Common myeloid progenitor, CD34-positive (primary cell): ENCODE results near the gene NDUFAF4.

Experiments
- CTCF ChIA-PET: fragments of 350-600 bp; sonication (Branson Sonifier 250); formaldehyde crosslinking; loops from one replicate; lab custom pipeline; 2021; ENCODE audit warnings: antibody characterized with exemption; lab: Charles Lee
- POLR2A ChIA-PET: fragments of 350-600 bp; sonication (Branson Sonifier 250); formaldehyde crosslinking; loops from one replicate; lab custom pipeline; 2021; ENCODE audit warnings: antibody characterized with exemption; lab: Charles Lee
- DNase-seq, 3 donors: peaks; one replicate each; pipeline versions ENCODE4 v3.0.0 to v3.0.0-alpha.2; 2013
- H3K27ac ChIP-seq, 2 experiments: 1 replicate in 1 of 2; 2 replicates in 1 of 2; pipeline ENCODE4 v1.7.0; 2013; ENCODE audit warnings: inconsistent platforms in 2 of 2, low read length in 2 of 2, mild to moderate bottlenecking in 2 of 2, low read depth in 1 of 2, moderate library complexity in 1 of 2; ENCODE audit not compliant: severe bottlenecking in 2 of 2, insufficient read depth in 1 of 2, poor library complexity in 1 of 2
- H3K27me3 ChIP-seq, 5 experiments: replicated peaks in 2 of 5; 1 replicate in 3 of 5; 2 replicates in 2 of 5; pipeline versions ENCODE4 v1.6.1 to v1.7.0; 2013; ENCODE audit warnings: low read length in 4 of 5, mild to moderate bottlenecking in 2 of 5, moderate library complexity in 2 of 5, inconsistent platforms in 1 of 5; ENCODE audit not compliant: insufficient read depth in 5 of 5, control insufficient read depth in 4 of 5
- H3K36me3 ChIP-seq, 4 experiments: 1 replicate in 2 of 4; 2 replicates in 2 of 4; pipeline versions ENCODE4 v1.6.1 to v1.7.0; 2013; ENCODE audit warnings: low read length in 3 of 4, control low read depth in 1 of 4, mild to moderate bottlenecking in 1 of 4; ENCODE audit not compliant: control insufficient read depth in 4 of 4, insufficient read depth in 4 of 4
- H3K4me1 ChIP-seq, 4 experiments: 1 replicate in 3 of 4; 2 replicates in 1 of 4; pipeline versions ENCODE4 v1.6.1 to v1.7.1; 2013; ENCODE audit warnings: low read length in 3 of 4, mild to moderate bottlenecking in 3 of 4, control low read depth in 1 of 4, inconsistent platforms in 1 of 4, moderate library complexity in 1 of 4; ENCODE audit not compliant: control insufficient read depth in 4 of 4, insufficient read depth in 4 of 4; ENCODE audit errors: control extremely low read depth in 1 of 4
- H3K4me3 ChIP-seq, 7 experiments: 1 replicate in 4 of 7; 2 replicates in 3 of 7; pipeline versions ENCODE4 v1.5.1 to v1.7.0; 2013; ENCODE audit warnings: mild to moderate bottlenecking in 7 of 7, low read length in 6 of 7, moderate library complexity in 6 of 7, inconsistent platforms in 2 of 7, low read depth in 2 of 7, control low read depth in 1 of 7; ENCODE audit not compliant: insufficient read depth in 4 of 7, control insufficient read depth in 1 of 7; ENCODE audit errors: extremely low read depth in 1 of 7
- H3K9me3 ChIP-seq, 5 experiments: 1 replicate in 4 of 5; 2 replicates in 1 of 5; pipeline versions ENCODE4 v1.6.1 to v1.7.1; 2013; ENCODE audit warnings: low read length in 4 of 5, mild to moderate bottlenecking in 2 of 5, inconsistent platforms in 1 of 5, low read depth in 1 of 5, moderate library complexity in 1 of 5; ENCODE audit not compliant: control insufficient read depth in 4 of 5, insufficient read depth in 2 of 5; ENCODE audit errors: control extremely low read depth in 1 of 5
- WGBS: methylation state at CpG from one replicate; pipeline ENCODE4 v1.1.5; 2013; ENCODE audit not compliant: insufficient coverage; 5-methylcytosine and 5-hydroxymethylcytosine counted together

Gene NDUFAF4

GRCh38 chr6:96841345-96841744, 56.3 kb downstream of the NDUFAF4 start:
- Histone ChIP-seq H3K36me3 (no peaks in the 10 kb centered on the region), H3K4me1 (peaks cover 0 to 14% (median 12%) of the 10 kb centered on the region in 4 experiments), H3K27me3 (peaks cover 0 to 19% (median 12%) of the 10 kb centered on the region in 5 experiments), H3K4me3 (no peak overlapping the region), H3K9me3 (peaks cover 0 to 12% (median 0%) of the 10 kb centered on the region in 5 experiments), H3K27ac (no peak overlapping the region)
- no peak for DNase-seq
- WGBS = 90% methylated on average over 1 of the region's 2 CpGs
- POLR2A ChIA-PET = no interaction called here
- CTCF ChIA-PET = no interaction called here
